ENCODE data around the gene DCLK2.

The DCLK2 gene

GRCh38 chr4:150280975-150281374 lies 202.7 kb downstream of the DCLK2 start:
- no peak for TF ChIP-seq CTCF (conservative IDR thresholded peaks at IDR 0.05; ENCODE audit: low read depth, low read length)
- no peak for DNase-seq (ENCODE audit: low read depth)
- no peak overlapping the region for H3K4me3 ChIP-seq (ENCODE audit: low read depth, low read length)

GRCh38 chr4:150283689-150284088 lies 205.4 kb downstream of the DCLK2 start:
- DNase-seq (ENCODE audit: low read depth) = peak; percentile 98
- H3K4me3 ChIP-seq (ENCODE audit: low read depth, low read length) = peak overlapping the region; percentile 34
- TF ChIP-seq CTCF (conservative IDR thresholded peaks at IDR 0.05; ENCODE audit: low read depth, low read length) = no peak

- DNase-seq (ENCODE audit: low read depth) = no peak
These were observed 208.4 kb downstream of the DCLK2 start for GRCh38 chr4:150286656-150287055.

GRCh38 chr4:150289198-150289597 lies 211.0 kb downstream of the DCLK2 start:
- no peak for DNase-seq (ENCODE audit: low read depth)
- H3K4me3 ChIP-seq (ENCODE audit: low read depth, low read length) = no peak overlapping the region
- TF ChIP-seq CTCF (conservative IDR thresholded peaks at IDR 0.05; ENCODE audit: low read depth, low read length) = no peak

More at GRCh38 chr4:150286656-150287055, 208.4 kb downstream of the DCLK2 start:
- TF ChIP-seq CTCF (conservative IDR thresholded peaks at IDR 0.05; ENCODE audit: low read depth, low read length) = no peak
- H3K4me3 ChIP-seq (ENCODE audit: low read depth, low read length) = no peak overlapping the region

GRCh38 chr4:150289881-150290280 lies 211.6 kb downstream of the DCLK2 start:
- TF ChIP-seq CTCF (conservative IDR thresholded peaks at IDR 0.05; ENCODE audit: low read depth, low read length) = no peak
- DNase-seq (ENCODE audit: low read depth) = no peak
- H3K4me3 ChIP-seq (ENCODE audit: low read depth, low read length) = no peak overlapping the region

GRCh38 chr4:150297861-150298474 lies 219.7 kb downstream of the DCLK2 start:
- H3K4me3 ChIP-seq (ENCODE audit: low read depth, low read length) = no peak overlapping the region
- TF ChIP-seq CTCF (conservative IDR thresholded peaks at IDR 0.05; ENCODE audit: low read depth, low read length) = peak; percentile 70
- DNase-seq (ENCODE audit: low read depth) = peak; percentile 87

GRCh38 chr4:150299816-150300215 lies 221.6 kb downstream of the DCLK2 start:
- no peak for TF ChIP-seq CTCF (conservative IDR thresholded peaks at IDR 0.05; ENCODE audit: low read depth, low read length)

More at GRCh38 chr4:150299816-150300215, 221.6 kb downstream of the DCLK2 start:
- no peak overlapping the region for H3K4me3 ChIP-seq (ENCODE audit: low read depth, low read length)
- no peak for DNase-seq (ENCODE audit: low read depth)
